BLaER1 treated with 17β-estradiol and CSF1 and Interleukin-3, amounts not matched to agents 10 nM and 100 nM (cell line): ENCODE measurements around the gene GMDS.

ENCODE experiments used
- H3K27ac ChIP-seq, 11 experiments: shearing (Covaris generic); formaldehyde crosslinking; 2 replicates each; pipeline ENCODE4 v1.8.1; 2022
- H3K27me3 ChIP-seq, 11 experiments: shearing (Covaris generic); formaldehyde crosslinking; 2 replicates each; pipeline ENCODE4 v1.8.1; 2022
- H3K36me3 ChIP-seq, 11 experiments: shearing (Covaris generic); formaldehyde crosslinking; 2 replicates each; pipeline ENCODE4 v1.8.1; 2022
- H3K4me1 ChIP-seq, 10 experiments: shearing (Covaris generic); formaldehyde crosslinking; 2 replicates each; pipeline ENCODE4 v1.8.1; 2022
- H3K4me2 ChIP-seq, 11 experiments: shearing (Covaris generic); formaldehyde crosslinking; 2 replicates each; pipeline ENCODE4 v1.8.1; 2022
- H3K4me3 ChIP-seq, 10 experiments: shearing (Covaris generic); formaldehyde crosslinking; 2 replicates each; pipeline ENCODE4 v1.8.1; 2022
- H3K9ac ChIP-seq, 11 experiments: shearing (Covaris generic); formaldehyde crosslinking; 2 replicates each; pipeline ENCODE4 v1.8.1; 2022
- H3K9me3 ChIP-seq, 11 experiments: shearing (Covaris generic); formaldehyde crosslinking; replicated peaks in 1 of 11; 2 replicates each; pipeline ENCODE4 v1.8.1; 2022
- H4K20me1 ChIP-seq, 11 experiments: shearing (Covaris generic); formaldehyde crosslinking; 2 replicates each; pipeline ENCODE4 v1.8.1; 2022
- Cebpa-rat ChIP-seq, 11 experiments: shearing (Covaris generic); IDR thresholded peaks; 2 replicates each; pipeline ENCODE4 v1.8.1; 2022

GMDS gene

GRCh38 chr6:2166717-2167116, 78.7 kb downstream of the GMDS start:
- TF ChIP-seq Cebpa-rat (IDR thresholded peaks at IDR 0.05): no peak
- H3K4me2 ChIP-seq: no peak overlapping the region

DNA sequence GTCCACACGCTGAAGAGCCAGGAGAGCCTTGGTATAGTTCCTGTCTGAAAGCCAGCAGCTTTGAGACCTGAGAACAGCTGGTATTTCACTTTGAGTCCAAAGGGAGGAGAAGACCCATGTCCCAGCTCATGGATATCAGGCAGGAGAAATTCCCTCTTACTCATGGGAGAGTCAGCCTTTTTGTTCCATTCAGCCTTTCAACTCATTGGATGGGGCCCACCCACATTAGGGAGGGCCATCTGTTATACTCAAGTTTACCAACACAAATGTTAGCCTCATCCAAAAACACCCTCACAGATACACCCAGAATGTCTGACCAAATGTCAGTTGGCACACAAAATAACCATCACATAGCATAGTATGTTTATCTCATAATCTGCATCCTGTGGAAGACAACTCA, 80.1 kb downstream of the GMDS start:
- Histone ChIP-seq H3K4me1 (peaks cover 18 to 29% (median 25%) of the 10 kb centered on the region in 10 experiments), H4K20me1 (no peaks in the 10 kb centered on the region; a peak in 1 of 22 replicates)

More at GRCh38 chr6:2166717-2167116, 78.7 kb downstream of the GMDS start:
- Histone ChIP-seq H4K20me1 (no peaks in the 10 kb centered on the region; a peak in 1 of 22 replicates), H3K4me1 (peaks cover 13 to 25% (median 22%) of the 10 kb centered on the region in 10 experiments), H3K9ac (no peak overlapping the region), H3K27me3 (no peaks in the 10 kb centered on the region), H3K36me3 (peaks cover 0 to 7% (median 4%) of the 10 kb centered on the region in 11 experiments; a peak in 6 of 22 replicates), H3K4me3 (no peak overlapping the region), H3K9me3 (peaks cover 17 to 35% (median 26%) of the 10 kb centered on the region in 11 experiments), H3K27ac (no peak overlapping the region)

GRCh38 chr6:2164481-2164880, 80.9 kb downstream of the GMDS start:
- Histone ChIP-seq H3K9me3 (peaks cover 17 to 35% (median 26%) of the 10 kb centered on the region in 11 experiments), H4K20me1 (no peaks in the 10 kb centered on the region; a peak in 1 of 22 replicates), H3K27me3 (no peaks in the 10 kb centered on the region), H3K9ac (no peak overlapping the region), H3K36me3 (peaks cover 0 to 7% (median 4%) of the 10 kb centered on the region in 11 experiments; a peak in 6 of 22 replicates), H3K4me3 (no peak overlapping the region), H3K27ac (no peak overlapping the region), H3K4me2 (no peak overlapping the region), H3K4me1 (peaks cover 18 to 29% (median 25%) of the 10 kb centered on the region in 10 experiments)
- no peak for TF ChIP-seq Cebpa-rat (IDR thresholded peaks at IDR 0.05)

More for the DNA sequence above, 80.1 kb downstream of the GMDS start:
- Histone ChIP-seq H3K36me3 (peaks cover 0 to 7% (median 4%) of the 10 kb centered on the region in 11 experiments; a peak in 6 of 22 replicates), H3K27ac (no peak overlapping the region), H3K9ac (no peak overlapping the region), H3K9me3 (peaks cover 17 to 35% (median 26%) of the 10 kb centered on the region in 11 experiments), H3K4me3 (no peak overlapping the region), H3K4me2 (no peak overlapping the region), H3K27me3 (no peaks in the 10 kb centered on the region)
- no peak for TF ChIP-seq Cebpa-rat (IDR thresholded peaks at IDR 0.05)

GRCh38 chr6:2162079-2162445, 83.3 kb downstream of the GMDS start:
- Histone ChIP-seq H3K4me2 (peak overlapping the region in 10 of 11 experiments; percentile 30 to 69 (median 58); a peak in 19 of 22 replicates), H3K36me3 (peaks cover 0 to 7% (median 4%) of the 10 kb centered on the region in 11 experiments; a peak in 6 of 22 replicates), H3K4me1 (peaks cover 19 to 30% (median 25%) of the 10 kb centered on the region in 10 experiments), H3K9ac (no peak overlapping the region), H3K27ac (peak overlapping the region in 2 of 11 experiments; percentile 9 to 13; a peak in 1 of 22 replicates), H4K20me1 (no peaks in the 10 kb centered on the region; a peak in 1 of 22 replicates), H3K27me3 (no peaks in the 10 kb centered on the region), H3K9me3 (peaks cover 20 to 40% (median 29%) of the 10 kb centered on the region in 11 experiments), H3K4me3 (no peak overlapping the region)
- no peak for TF ChIP-seq Cebpa-rat (IDR thresholded peaks at IDR 0.05)

DNA sequence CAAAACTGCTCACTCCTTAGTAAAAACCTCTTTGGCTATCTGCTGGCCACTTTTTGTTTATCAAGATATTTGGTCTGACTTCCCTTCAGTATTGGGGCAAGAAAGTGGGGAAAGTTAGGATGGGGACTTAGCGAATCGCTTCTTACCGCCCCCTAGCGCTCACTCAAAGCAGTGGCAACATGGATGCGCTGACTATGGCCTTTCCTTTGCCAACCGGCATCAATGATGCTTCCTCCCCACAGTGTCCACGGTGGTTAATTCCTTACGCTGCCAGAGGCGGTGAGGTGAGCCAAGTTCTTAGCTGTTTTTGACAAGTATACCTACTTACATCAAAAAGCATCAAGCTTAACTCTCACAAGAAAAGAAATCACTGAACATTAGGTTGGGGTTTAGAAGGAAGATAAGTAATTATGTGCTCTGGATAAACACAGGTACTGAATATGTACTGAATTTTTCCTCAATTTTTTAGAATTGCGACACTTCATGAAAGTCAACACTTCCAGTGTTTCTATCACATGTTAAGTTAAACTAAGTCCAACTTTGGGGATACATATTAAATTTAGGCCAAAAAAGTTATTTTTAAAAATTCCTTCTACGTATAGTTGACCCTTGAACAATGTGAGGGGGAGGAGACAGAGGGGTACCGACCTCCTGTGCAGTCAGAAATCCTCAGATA, 86.7 kb downstream of the GMDS start:
- H3K4me1 ChIP-seq: peaks cover 19 to 30% (median 25%) of the 10 kb centered on the region in 10 experiments
- H3K27ac ChIP-seq: no peak overlapping the region
- no peaks in the 10 kb centered on the region for H3K27me3 ChIP-seq
- H3K36me3 ChIP-seq: no peaks in the 10 kb centered on the region
- no peak overlapping the region for H3K9ac ChIP-seq
- no peak overlapping the region for H3K4me2 ChIP-seq
- H3K9me3 ChIP-seq: peaks cover 0 to 11% (median 3%) of the 10 kb centered on the region in 11 experiments; a peak in 12 of 22 replicates
- no peaks in the 10 kb centered on the region; a peak in 1 of 22 replicates for H4K20me1 ChIP-seq
- TF ChIP-seq Cebpa-rat (IDR thresholded peaks at IDR 0.05): no peak
- H3K4me3 ChIP-seq: no peak overlapping the region

GRCh38 chr6:2157441-2158127, 87.8 kb downstream of the GMDS start:
- Histone ChIP-seq H3K4me1 (peaks cover 13 to 23% (median 20%) of the 10 kb centered on the region in 10 experiments), H3K9ac (no peak overlapping the region), H3K27me3 (no peaks in the 10 kb centered on the region), H4K20me1 (no peaks in the 10 kb centered on the region; a peak in 1 of 22 replicates), H3K27ac (no peak overlapping the region), H3K9me3 (peaks cover 0 to 5% (median 0%) of the 10 kb centered on the region in 11 experiments; a peak in 4 of 22 replicates), H3K4me2 (peak overlapping the region in 6 of 11 experiments; percentile 1 to 43 (median 14); a peak in 5 of 22 replicates), H3K4me3 (no peak overlapping the region), H3K36me3 (no peaks in the 10 kb centered on the region)
- no peak for TF ChIP-seq Cebpa-rat (IDR thresholded peaks at IDR 0.05)

GRCh38 chr6:2155206-2155605, 90.2 kb downstream of the GMDS start:
- Histone ChIP-seq H3K4me3 (no peak overlapping the region), H3K27ac (no peak overlapping the region), H3K36me3 (no peaks in the 10 kb centered on the region), H4K20me1 (no peaks in the 10 kb centered on the region; a peak in 1 of 22 replicates), H3K9me3 (peaks cover 0 to 5% (median 0%) of the 10 kb centered on the region in 11 experiments; a peak in 4 of 22 replicates), H3K27me3 (no peaks in the 10 kb centered on the region), H3K9ac (no peak overlapping the region), H3K4me2 (no peak overlapping the region), H3K4me1 (peaks cover 0 to 9% (median 7%) of the 10 kb centered on the region in 10 experiments; a peak in 7 of 20 replicates)
- no peak for TF ChIP-seq Cebpa-rat (IDR thresholded peaks at IDR 0.05)

- Histone ChIP-seq H3K36me3 (no peaks in the 10 kb centered on the region), H3K9me3 (no peaks in the 10 kb centered on the region), H3K4me1 (peaks cover 0 to 11% (median 0%) of the 10 kb centered on the region in 10 experiments; a peak in 6 of 20 replicates), H3K9ac (no peak overlapping the region), H3K4me3 (no peak overlapping the region), H4K20me1 (peaks cover 0 to 2% (median 0%) of the 10 kb centered on the region in 11 experiments; a peak in 2 of 22 replicates), H3K4me2 (no peak overlapping the region), H3K27me3 (no peaks in the 10 kb centered on the region), H3K27ac (no peak overlapping the region)
- TF ChIP-seq Cebpa-rat (IDR thresholded peaks at IDR 0.05): no peak
These were observed 95.9 kb downstream of the GMDS start for GRCh38 chr6:2149361-2150006.
